SHP77 treated with DMSO at 0.1 percent for 48 hours (cell line): ENCODE data around the gene PSG4.
"Not testable (repeated sequence)": the region's sequence is repeated elsewhere in the genome, so short reads cannot be mapped to it uniquely, and the experiment has no call there.

Experiments used
- DNase-seq: peaks from one replicate; lab custom pipeline; 2025; lab: John Stamatoyannopoulos, UW

Gene PSG4

DNA sequence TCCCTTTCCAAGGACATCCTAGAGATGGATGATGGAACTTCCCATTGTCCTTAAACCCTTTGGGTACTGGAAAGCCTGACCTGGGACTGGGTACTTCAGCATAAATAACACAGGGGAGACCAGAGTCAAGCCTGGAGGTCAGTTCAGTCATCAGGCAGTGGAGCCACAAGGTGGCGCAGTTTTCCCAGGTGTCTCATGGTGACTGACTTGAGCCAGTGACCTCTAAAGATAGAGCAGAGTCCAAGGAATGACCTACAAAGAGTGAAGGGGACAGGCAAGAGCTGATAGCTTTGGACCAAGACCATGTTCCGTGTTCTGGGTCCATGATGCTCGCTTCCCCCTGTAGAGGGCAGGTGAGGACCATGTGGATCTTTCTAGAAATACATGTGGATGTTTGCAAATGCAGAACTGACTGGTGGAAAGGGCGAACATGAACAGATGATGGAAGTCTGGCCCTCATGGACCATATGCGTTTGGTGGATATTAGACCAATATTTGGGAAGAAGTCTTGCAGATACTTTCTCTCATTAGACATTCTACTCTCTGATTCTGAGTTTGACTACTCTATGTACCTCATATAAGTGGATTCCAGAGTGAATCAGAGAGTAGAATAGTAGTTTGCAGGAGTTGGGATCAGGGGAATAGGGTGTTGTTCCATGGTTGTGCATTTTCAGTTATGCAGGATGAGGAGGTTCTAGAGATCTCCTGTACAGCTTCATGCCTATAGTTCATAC is 6.6 kb downstream of the PSG4 start:
- not testable (repeated sequence) for DNase-seq

DNA sequence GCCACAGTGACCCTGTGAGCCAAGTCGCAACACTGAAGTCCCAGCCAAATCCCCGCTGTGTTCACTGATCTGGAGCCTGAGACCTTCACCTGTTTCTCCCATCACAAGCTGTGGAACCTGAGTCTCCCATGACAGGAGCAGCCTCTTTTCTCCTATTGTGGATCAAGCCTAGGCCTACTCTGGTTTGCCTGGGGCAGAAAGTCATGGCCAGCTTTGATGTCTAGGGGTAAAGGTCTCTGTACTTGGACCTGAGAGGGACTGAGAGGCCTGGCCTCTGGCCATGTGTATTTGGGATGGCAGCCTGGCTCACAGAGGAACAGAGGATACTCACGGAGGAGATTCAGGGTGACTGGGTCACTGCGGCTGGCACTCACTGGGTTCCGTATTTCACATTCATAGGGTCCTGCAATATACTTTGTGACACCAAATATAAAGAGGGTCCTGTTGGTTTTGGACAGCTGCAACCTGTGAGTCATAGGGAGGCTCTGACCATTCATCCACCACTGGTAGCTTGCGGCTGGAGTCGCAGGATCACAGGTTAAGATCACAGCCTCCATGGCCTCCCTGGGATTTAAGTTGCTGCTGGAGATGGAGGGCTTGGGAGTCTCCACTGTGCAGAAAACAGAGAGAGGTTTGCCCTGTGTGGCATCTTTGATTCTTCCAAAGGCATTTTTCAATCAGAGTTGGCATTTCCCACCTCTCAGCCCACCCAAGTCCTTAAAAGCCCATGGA is 7.6 kb downstream of the PSG4 start:
- not testable (repeated sequence) for DNase-seq

DNA sequence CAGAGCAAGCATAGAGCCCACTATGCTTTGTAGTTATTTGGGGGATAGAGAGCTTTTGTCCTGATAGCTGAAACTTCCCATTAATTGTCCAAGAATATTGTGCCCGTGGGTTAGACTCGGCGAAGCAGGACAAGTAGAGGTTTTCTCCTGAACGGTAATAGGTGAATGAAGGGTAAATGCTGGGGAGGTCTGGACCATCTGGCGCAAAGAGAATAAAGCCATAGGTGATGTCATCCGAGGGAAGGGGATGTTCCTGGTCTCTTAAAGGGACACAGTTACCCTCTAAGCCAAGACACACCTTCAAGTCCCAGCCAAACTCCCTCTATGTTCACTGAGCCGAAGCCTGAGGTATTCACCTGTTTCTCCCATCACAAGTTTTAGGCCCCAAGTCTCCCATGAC is 11.0 kb downstream of the PSG4 start:
- DNase-seq: not testable (repeated sequence)

DNA sequence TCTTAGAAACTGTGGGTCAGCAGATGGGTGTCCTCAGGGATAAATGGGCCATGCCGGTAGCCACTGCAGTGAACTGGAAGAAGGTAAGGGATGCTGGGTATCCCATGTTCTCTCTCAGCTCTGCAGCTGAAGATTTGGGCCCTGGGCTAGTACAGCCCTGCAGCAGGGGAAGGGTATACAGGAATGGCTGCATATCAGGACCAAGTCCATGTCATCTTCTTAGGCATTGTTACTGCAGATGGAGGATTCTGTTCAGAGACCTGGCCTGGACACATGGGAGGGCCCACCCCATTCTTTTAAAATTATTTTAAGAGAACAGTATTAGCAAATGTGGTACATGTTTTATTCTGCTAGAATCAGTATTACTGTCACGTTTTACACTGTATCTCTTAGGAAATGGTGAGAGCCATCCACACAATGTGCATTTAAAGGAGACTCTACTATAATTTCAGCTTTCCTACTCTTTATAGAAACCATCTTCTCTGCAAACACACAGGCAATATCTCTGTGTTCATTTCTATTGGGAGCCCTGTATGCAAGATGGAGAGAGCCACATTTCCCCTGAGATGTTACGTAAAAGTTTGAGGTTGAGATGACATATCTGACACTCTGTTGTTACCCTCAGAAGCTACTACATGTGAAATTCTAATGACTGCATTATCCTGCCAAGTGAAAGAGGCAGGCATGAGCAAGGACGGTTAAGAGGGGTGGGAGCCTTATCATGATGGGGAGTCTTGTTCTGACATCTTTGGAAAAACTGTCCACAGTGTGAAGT is 12.9 kb downstream of the PSG4 start:
- DNase-seq: not testable (repeated sequence)

DNA sequence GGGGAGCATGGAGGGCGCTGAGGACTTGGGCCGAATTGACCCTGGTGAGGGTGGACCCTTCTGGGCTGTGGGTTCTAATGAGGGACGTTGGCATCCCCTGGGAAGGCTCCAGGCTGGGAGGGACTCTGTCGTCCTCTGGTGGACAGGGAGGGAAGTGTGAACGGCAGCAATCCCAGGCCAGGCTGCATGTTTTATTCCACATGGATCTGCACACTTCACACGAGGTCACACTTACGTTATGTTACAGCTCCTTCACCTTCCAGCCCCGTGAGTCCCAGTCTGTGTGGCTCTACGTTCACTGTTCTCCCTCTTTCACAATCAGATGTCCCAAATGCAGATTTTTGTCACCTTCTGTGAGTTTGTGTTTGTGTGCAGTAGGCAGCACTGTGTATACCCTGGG is 17.3 kb downstream of the PSG4 start:
- not testable (repeated sequence) for DNase-seq

DNA sequence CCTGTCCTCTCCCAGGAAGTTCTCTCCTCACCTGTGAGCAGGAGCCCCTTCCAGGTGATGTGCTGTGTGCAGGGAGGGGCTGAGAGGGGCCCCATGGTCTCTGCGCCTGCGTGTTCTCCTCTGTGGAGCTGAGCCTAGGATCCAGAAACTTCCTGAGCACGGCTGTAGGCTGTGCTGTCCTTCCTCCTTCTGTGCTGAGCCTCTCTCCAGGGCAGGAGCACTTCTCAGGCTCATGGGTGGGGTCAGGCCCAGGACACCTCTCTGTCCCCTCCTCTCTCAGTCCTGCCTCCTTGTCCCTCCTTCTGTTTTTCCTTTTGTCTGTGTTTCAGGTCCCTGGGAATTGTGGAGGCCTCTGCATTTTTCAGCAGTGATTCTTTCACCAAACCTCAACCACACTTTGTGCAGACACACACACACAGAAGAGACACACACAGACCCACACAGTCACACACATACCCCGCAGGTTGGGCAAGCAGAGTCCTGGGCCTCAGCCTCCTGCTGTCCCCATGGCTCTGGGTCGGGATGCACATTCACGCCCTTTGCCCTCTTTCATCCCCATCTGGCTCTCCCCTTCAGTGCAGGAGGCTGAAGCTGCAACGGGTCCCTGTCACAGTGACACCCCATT is 19.0 kb downstream of the PSG4 start, which contains the start of gene PSG5:
Gene PSG5, minus strand, starts transcription at position 226 of the 625 bp plus-strand sequence. Its CDS starts 131 bp downstream, at position 95.
- DNase-seq: not testable (repeated sequence)

DNA sequence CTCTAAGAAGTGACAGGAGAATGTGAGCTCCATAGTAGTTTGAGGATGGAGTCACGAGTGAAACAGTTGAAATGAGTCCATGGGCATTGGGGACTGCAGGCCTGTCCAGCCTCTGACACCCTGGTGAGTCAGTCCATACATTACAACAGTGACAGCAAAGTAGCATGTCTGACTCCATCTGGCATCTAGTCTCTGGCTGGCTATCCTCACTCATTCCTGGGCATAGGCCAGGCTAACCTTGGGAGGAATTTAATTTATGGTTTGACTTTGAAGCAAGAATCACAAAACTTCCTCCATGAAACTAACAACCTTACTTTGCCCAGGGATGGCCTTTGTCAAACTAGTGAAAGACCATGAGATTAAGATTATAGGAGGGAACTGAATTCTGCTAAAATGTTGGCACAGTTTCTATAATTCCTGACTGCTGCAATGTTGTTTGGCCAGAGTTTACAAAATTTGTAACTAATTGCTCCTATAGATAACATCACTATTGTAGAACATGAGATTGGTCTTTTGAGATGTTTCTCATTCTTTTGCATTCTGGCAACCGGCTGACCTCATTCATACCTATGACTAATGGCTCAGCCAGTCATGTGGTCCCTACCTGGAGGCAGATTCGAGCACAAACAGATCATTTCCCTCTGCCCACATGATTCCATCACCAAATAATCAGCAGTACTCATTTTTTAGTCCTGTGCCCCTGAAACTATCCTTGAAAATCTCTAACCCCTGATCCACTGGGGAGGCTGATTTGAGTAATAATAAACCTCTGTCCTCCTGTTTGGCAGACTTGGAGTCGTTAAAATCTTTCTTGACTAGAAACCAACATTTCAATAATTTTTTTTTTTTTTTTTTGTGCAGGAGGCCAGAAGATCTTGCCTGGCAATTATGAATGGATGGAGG is 23.3 kb downstream of the PSG4 start:
- DNase-seq: not testable (repeated sequence)

DNA sequence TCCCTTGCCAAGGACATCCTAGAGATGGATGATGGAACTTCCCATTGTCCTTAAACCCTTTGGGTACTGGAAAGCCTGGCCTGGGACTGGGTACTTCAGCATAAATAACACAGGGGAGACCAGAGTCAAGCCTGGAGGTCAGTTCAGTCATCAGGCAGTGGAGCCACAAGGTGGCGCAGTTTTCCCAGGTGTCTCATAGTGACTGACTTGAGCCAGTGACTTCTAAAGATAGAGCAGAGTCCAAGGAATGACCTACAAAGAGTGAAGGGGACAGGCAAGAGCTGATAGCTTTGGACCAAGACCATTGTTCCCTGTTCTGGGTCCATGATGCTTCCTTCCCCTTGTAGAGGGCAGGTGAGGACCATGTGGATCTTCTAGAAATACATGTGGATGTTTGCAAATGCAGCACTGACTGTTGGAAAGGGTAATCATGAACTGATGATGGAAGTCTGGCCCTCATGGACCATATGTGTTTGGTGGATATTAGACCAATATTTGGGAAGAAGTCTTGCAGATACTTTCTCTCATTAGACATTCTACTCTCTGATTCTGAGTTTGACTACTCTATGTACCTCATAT is 25.8 kb downstream of the PSG4 start:
- DNase-seq: not testable (repeated sequence)

DNA sequence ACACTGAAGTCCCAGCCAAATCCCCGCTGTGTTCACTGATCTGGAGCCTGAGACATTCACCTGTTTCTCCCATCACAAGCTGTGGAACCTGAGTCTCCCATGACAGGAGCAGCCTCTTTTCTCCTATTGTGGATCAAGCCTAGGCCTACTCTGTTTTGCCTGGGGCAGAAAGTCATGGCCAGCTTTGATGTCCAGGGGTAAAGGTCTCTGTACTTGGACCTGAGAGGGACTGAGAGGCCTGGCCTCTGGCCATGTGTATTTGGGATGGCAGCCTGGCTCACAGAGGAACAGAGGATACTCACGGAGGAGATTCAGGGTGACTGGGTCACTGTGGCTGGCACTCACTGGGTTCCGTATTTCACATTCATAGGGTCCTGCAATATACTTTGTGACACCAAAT is 26.9 kb downstream of the PSG4 start:
- not testable (repeated sequence) for DNase-seq

DNA sequence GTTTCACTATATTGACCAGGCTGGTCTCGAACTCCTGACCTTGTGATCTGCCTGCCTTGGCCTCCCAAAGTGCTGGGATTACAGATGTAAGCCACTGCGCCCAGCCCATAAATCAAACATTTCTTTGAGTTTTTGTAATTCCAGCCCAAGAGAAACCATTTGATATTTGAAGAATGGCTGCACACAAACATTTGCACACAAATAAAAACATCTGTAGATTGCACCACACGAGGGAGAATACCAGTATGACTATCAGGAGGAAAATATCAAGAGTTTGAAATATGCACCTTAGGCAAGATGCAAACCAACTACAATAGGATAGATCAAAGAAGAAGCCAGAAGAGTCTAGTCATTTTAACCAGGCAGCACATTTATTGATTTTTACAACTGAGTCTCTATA is 39.5 kb downstream of the PSG4 start:
- DNase-seq: not testable (repeated sequence)

DNA sequence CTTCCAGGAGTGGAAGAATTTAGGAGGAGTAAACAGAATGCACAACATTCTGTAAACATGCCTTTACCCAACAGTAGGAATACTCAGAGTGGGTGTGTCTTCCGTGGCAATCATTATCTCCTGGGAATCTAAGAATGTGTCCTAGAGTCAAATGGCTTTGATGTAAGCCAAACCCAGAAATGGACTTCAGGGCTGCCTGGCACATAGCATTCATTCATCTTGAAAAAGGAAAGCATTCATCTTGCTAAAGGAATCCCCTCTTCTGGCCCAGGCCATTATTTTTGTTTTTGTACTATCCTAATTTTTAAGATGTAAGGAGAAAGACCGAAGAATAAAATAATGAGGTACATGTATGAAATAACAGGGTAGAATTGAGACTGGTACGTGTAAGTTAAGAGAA is 42.3 kb downstream of the PSG4 start:
- not testable (repeated sequence) for DNase-seq

DNA sequence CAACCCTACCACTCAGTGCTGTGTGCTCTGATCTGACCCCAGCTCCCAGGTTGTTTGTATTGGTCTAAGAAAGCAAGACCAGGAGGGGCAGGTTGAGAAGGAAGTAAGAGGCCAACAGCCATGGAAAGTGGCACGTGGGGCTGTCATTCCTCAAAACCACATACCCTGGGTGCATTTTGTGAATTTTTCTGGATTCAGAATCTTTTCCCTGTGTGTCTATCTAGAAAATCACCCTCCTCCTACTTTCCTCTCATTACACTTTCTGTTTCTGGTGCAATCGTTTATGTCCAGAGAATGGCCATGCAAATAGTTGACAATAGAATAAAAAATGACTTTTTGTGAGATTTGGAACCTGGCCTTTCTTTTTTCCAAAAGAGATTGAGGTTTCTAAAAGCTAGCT is 43.2 kb downstream of the PSG4 start:
- not testable (repeated sequence) for DNase-seq

DNA sequence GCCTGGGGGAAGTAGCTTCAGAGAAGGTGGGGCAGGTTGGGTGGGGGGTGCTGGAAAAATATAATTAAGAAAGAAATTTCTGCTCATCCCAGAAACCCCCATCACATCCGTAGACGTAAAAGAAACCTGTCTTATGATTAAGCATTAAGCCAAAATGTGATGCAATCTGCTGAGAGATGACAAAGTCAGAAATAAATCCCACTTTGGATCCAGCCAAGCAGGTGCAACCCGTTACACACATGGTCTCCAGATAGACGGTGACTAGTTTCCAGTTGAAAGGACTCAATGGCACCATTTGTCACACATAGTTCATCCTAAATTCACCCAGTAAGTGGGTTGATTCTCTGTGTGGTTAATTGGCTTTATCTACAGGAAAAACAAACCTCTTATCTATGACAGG is 53.2 kb downstream of the PSG4 start:
- DNase-seq: no peak

DNA sequence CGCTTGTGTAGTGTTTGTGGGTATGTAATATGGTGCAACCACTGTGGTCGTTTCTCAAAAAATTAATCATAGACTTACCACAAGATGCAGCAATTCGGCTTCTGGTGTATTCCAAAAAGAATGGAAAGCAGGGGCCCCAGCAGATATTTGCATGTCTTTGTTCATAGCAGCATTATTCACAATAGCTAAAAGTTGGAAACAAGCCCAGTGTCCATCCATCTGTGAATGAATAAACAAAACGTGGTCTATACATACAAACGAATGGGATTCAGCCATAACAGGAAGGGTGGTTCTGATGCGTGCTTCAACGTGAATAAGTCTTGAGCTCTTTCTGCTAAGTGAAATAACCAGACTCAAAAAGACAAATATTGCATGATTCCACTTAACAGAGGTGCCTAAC is 55.6 kb downstream of the PSG4 start:
- peak; percentile 3 for DNase-seq

DNA sequence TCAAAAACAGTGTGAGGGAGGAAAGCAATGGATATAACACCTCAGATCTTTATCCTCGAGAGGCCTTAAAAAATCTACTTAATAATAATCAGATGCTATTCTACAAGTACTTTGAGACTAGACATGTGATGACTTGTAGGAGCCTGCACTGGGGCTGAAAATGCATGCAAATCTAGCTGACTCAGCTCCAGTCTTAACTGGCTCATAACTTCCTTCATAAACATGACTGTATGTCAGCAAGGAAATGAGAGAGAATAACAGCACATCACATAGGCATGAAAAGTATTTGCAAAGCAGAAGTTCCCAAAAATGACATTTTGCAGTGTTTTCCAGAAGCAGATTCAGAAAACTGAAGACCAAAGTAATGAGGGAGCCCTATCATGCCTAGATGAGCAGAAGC is 57.2 kb downstream of the PSG4 start:
- no peak for DNase-seq
